Measurements from ENCODE around the gene BMP8A. TPM values are rescaled to one million over a fixed set of nuclear protein-coding genes. Genes with fewer than 3 reads are reported as not detected.

The BMP8A gene
- total and polyA plus RNA-seq, 4 experiments from 2014 or later: not detected

- H3K27me3 ChIP-seq (ENCODE audit: insufficient read depth, low read length): no peaks in the 10 kb centered on the region
- Mint-ChIP-seq H3K4me1 (peaks cover 5 to 9% (median 6%) of the 10 kb centered on the region in 4 donors), H3K27me3 (no peaks in the 10 kb centered on the region), H3K9me3 (no peaks in the 10 kb centered on the region), H3K4me3 (no peak overlapping the region), H3K27ac (no peak overlapping the region), H3K36me3 (peaks cover 83 to 96% of the 10 kb centered on the region in 2 donors)
- no peak for DNase-seq
- peaks cover 88% of the 10 kb centered on the region for H3K36me3 ChIP-seq (ENCODE audit: insufficient read depth, low read length)
- H3K27ac ChIP-seq (ENCODE audit: low read depth, low read length): no peak overlapping the region
- intact Hi-C loops (cut with micrococcal nuclease): no loop called here
- ChIA-PET POLR2A (ENCODE audit: partially characterized antibody) (interaction anchor here (0.8 to 2.9 kb wide), 2 partner anchors 11 kb away, joined by 3 to 10 read pairs; no protein-coding TSS in a partner anchor), CTCF (ENCODE audit: partially characterized antibody) (no interaction called here)
- no peak overlapping the region for H3K4me3 ChIP-seq (ENCODE audit: low read length in 2 of 2)
- peaks cover 6% of the 10 kb centered on the region for H3K4me1 ChIP-seq (ENCODE audit: insufficient read depth, low read length)
- H3K9me3 ChIP-seq (ENCODE audit: control insufficient read depth in 1 of 2, low read length in 2 of 2): no peaks in the 10 kb centered on the region
These were observed 73.5 kb downstream of the BMP8A start for GRCh38 chr1:39564941-39565340.

GRCh38 chr1:39566441-39567137 is 75.2 kb downstream of the BMP8A start:
- intact Hi-C loops (cut with micrococcal nuclease): no loop called here
- Histone ChIP-seq H3K4me3 (ENCODE audit: low read length in 2 of 2) (no peak overlapping the region), H3K4me1 (ENCODE audit: insufficient read depth, low read length) (peaks cover 5% of the 10 kb centered on the region), H3K27me3 (ENCODE audit: insufficient read depth, low read length) (no peaks in the 10 kb centered on the region), H3K36me3 (ENCODE audit: insufficient read depth, low read length) (peaks cover 92% of the 10 kb centered on the region), H3K27ac (ENCODE audit: low read depth, low read length) (no peak overlapping the region), H3K9me3 (ENCODE audit: control insufficient read depth in 1 of 2, low read length in 2 of 2) (no peaks in the 10 kb centered on the region)
- POLR2A ChIA-PET (ENCODE audit: partially characterized antibody): no interaction called here
- DNase-seq: no peak
- no peaks in the 10 kb centered on the region for H3K9me3 Mint-ChIP-seq
- peaks cover 74 to 95% of the 10 kb centered on the region in 2 donors for H3K36me3 Mint-ChIP-seq
- H3K27me3 Mint-ChIP-seq: no peaks in the 10 kb centered on the region
- H3K4me1 Mint-ChIP-seq: peaks cover 5 to 8% (median 6%) of the 10 kb centered on the region in 4 donors
- CTCF ChIA-PET (ENCODE audit: partially characterized antibody): interaction anchor here (1.2 kb wide), 1 partner anchor 9 kb away, joined by 4 read pairs; no protein-coding TSS in a partner anchor
- no peak overlapping the region for H3K27ac Mint-ChIP-seq
- no peak overlapping the region for H3K4me3 Mint-ChIP-seq

- ChIA-PET POLR2A (ENCODE audit: partially characterized antibody) (no interaction called here), CTCF (ENCODE audit: partially characterized antibody) (no interaction called here)
- Mint-ChIP-seq H3K4me1 (peaks cover 9 to 14% (median 11%) of the 10 kb centered on the region in 4 donors), H3K4me3 (peak overlapping the region in 1 of 8 donors; percentile 43), H3K36me3 (peaks cover 76 to 95% of the 10 kb centered on the region in 2 donors), H3K27me3 (no peaks in the 10 kb centered on the region), H3K9me3 (no peaks in the 10 kb centered on the region), H3K27ac (peak overlapping the region in 1 of 7 donors; percentile 35)
- no peak for DNase-seq
- Histone ChIP-seq H3K4me1 (ENCODE audit: insufficient read depth, low read length) (peaks cover 5% of the 10 kb centered on the region), H3K27me3 (ENCODE audit: insufficient read depth, low read length) (no peaks in the 10 kb centered on the region), H3K36me3 (ENCODE audit: insufficient read depth, low read length) (peaks cover 92% of the 10 kb centered on the region), H3K4me3 (ENCODE audit: low read length in 2 of 2) (no peak overlapping the region), H3K27ac (ENCODE audit: low read depth, low read length) (no peak overlapping the region), H3K9me3 (ENCODE audit: control insufficient read depth in 1 of 2, low read length in 2 of 2) (no peaks in the 10 kb centered on the region)
- intact Hi-C loops (cut with micrococcal nuclease): no loop called here
These were observed 75.9 kb downstream of the BMP8A start for GRCh38 chr1:39567302-39567701.

GRCh38 chr1:39568208-39568607 is 76.8 kb downstream of the BMP8A start:
- Mint-ChIP-seq H3K36me3 (peaks cover 70 to 93% of the 10 kb centered on the region in 2 donors), H3K9me3 (no peaks in the 10 kb centered on the region), H3K4me3 (no peak overlapping the region), H3K4me1 (peaks cover 12 to 23% (median 18%) of the 10 kb centered on the region in 4 donors), H3K27ac (no peak overlapping the region), H3K27me3 (no peaks in the 10 kb centered on the region)
- ChIA-PET POLR2A (ENCODE audit: partially characterized antibody) (no interaction called here), CTCF (ENCODE audit: partially characterized antibody) (no interaction called here)
- DNase-seq: no peak
- H3K4me3 ChIP-seq (ENCODE audit: low read length in 2 of 2): no peak overlapping the region
- peaks cover 86% of the 10 kb centered on the region for H3K36me3 ChIP-seq (ENCODE audit: insufficient read depth, low read length)
- H3K27me3 ChIP-seq (ENCODE audit: insufficient read depth, low read length): no peaks in the 10 kb centered on the region
- peaks cover 13% of the 10 kb centered on the region for H3K4me1 ChIP-seq (ENCODE audit: insufficient read depth, low read length)
- H3K9me3 ChIP-seq (ENCODE audit: control insufficient read depth in 1 of 2, low read length in 2 of 2): no peaks in the 10 kb centered on the region
- H3K27ac ChIP-seq (ENCODE audit: low read depth, low read length): no peak overlapping the region
- intact Hi-C loops (cut with micrococcal nuclease): no loop called here

- intact Hi-C loops (cut with micrococcal nuclease): no loop called here
- Histone ChIP-seq H3K27ac (ENCODE audit: low read depth, low read length) (no peak overlapping the region), H3K9me3 (ENCODE audit: control insufficient read depth in 1 of 2, low read length in 2 of 2) (no peaks in the 10 kb centered on the region), H3K4me3 (ENCODE audit: low read length in 2 of 2) (no peak overlapping the region), H3K27me3 (ENCODE audit: insufficient read depth, low read length) (no peaks in the 10 kb centered on the region), H3K4me1 (ENCODE audit: insufficient read depth, low read length) (peaks cover 21% of the 10 kb centered on the region), H3K36me3 (ENCODE audit: insufficient read depth, low read length) (peaks cover 77% of the 10 kb centered on the region)
- CTCF ChIA-PET (ENCODE audit: partially characterized antibody): no interaction called here
- peaks cover 17 to 31% (median 25%) of the 10 kb centered on the region in 4 donors for H3K4me1 Mint-ChIP-seq
- H3K9me3 Mint-ChIP-seq: no peaks in the 10 kb centered on the region
- POLR2A ChIA-PET (ENCODE audit: partially characterized antibody): no interaction called here
- peaks cover 67 to 92% of the 10 kb centered on the region in 2 donors for H3K36me3 Mint-ChIP-seq
- no peaks in the 10 kb centered on the region for H3K27me3 Mint-ChIP-seq
- no peak overlapping the region for H3K27ac Mint-ChIP-seq
- no peak for DNase-seq
- H3K4me3 Mint-ChIP-seq: no peak overlapping the region
These were observed 77.6 kb downstream of the BMP8A start for GRCh38 chr1:39569034-39569433.

GRCh38 chr1:39570477-39571177 is 79.2 kb downstream of the BMP8A start:
- H3K27ac Mint-ChIP-seq: peak overlapping the region in 2 of 7 donors; percentile 22 to 59
- no peaks in the 10 kb centered on the region for H3K9me3 Mint-ChIP-seq
- Histone ChIP-seq H3K4me1 (ENCODE audit: insufficient read depth, low read length) (peaks cover 34% of the 10 kb centered on the region), H3K4me3 (ENCODE audit: low read length in 2 of 2) (no peak overlapping the region), H3K27ac (ENCODE audit: low read depth, low read length) (no peak overlapping the region), H3K27me3 (ENCODE audit: insufficient read depth, low read length) (no peaks in the 10 kb centered on the region), H3K9me3 (ENCODE audit: control insufficient read depth in 1 of 2, low read length in 2 of 2) (no peaks in the 10 kb centered on the region), H3K36me3 (ENCODE audit: insufficient read depth, low read length) (peaks cover 65% of the 10 kb centered on the region)
- intact Hi-C loops (cut with micrococcal nuclease): no loop called here
- no peak overlapping the region for H3K4me3 Mint-ChIP-seq
- CTCF ChIA-PET (ENCODE audit: partially characterized antibody): no interaction called here
- peaks cover 31 to 46% (median 39%) of the 10 kb centered on the region in 4 donors for H3K4me1 Mint-ChIP-seq
- H3K36me3 Mint-ChIP-seq: peaks cover 63 to 92% of the 10 kb centered on the region in 2 donors
- DNase-seq: no peak
- POLR2A ChIA-PET (ENCODE audit: partially characterized antibody): no interaction called here
- no peaks in the 10 kb centered on the region for H3K27me3 Mint-ChIP-seq

- H3K27ac ChIP-seq (ENCODE audit: low read depth, low read length): no peak overlapping the region
These were observed 79.7 kb downstream of the BMP8A start for GRCh38 chr1:39571178-39571483.

More at GRCh38 chr1:39571178-39571483, 79.7 kb downstream of the BMP8A start:
- Mint-ChIP-seq H3K27me3 (no peaks in the 10 kb centered on the region), H3K4me3 (no peak overlapping the region), H3K9me3 (no peaks in the 10 kb centered on the region), H3K4me1 (peaks cover 31 to 46% (median 39%) of the 10 kb centered on the region in 4 donors), H3K27ac (peak overlapping the region in 1 of 7 donors; percentile 44), H3K36me3 (peaks cover 59 to 88% of the 10 kb centered on the region in 2 donors)
- Histone ChIP-seq H3K4me1 (ENCODE audit: insufficient read depth, low read length) (peaks cover 34% of the 10 kb centered on the region), H3K36me3 (ENCODE audit: insufficient read depth, low read length) (peaks cover 61% of the 10 kb centered on the region), H3K9me3 (ENCODE audit: control insufficient read depth in 1 of 2, low read length in 2 of 2) (no peaks in the 10 kb centered on the region), H3K27me3 (ENCODE audit: insufficient read depth, low read length) (no peaks in the 10 kb centered on the region), H3K4me3 (ENCODE audit: low read length in 2 of 2) (no peak overlapping the region)
- POLR2A ChIA-PET (ENCODE audit: partially characterized antibody): interaction anchor here (0.6 kb wide), 1 partner anchor 1119 kb away, joined by 3 read pairs; no protein-coding TSS in a partner anchor
- no peak for DNase-seq
- intact Hi-C loops (cut with micrococcal nuclease): no loop called here
- CTCF ChIA-PET (ENCODE audit: partially characterized antibody): no interaction called here

All from CD4-positive, alpha-beta memory T cell (primary cell).